ENCODE results near the gene CABLES1. TPM values are rescaled to one million over a fixed set of nuclear protein-coding genes. Genes with fewer than 3 reads are reported as not detected.

Gene CABLES1
- total and polyA plus RNA-seq, 2 of the 4 experiments (the other 2 are of a cell fraction): 4.7 to 5.7 TPM

DNA sequence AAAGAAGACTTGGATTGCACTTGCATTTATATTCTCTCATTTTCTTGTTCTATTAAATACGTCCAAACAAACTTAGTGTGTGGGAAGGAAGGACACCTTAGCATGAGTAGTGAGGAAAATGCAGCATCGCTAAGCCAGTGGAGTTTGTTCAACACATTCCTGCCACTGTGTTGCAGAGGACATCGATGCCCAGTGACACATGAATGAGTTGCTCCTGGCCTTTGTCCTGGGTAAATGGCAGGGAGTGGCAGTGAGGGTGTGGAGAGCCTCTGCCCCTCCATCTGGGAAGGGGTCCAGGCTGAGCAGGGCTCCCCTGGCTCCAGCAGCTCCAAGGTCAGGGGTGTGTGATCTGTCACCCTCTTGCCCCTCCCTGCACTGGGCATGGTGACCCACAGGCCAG, 75.9 kb downstream of the CABLES1 start:
- DNase-seq: no peak
- Histone ChIP-seq H3K36me3 (ENCODE audit: control insufficient read depth, insufficient read depth, low read length) (peaks cover 46% of the 10 kb centered on the region), H3K4me1 (ENCODE audit: control insufficient read depth, insufficient read depth, low read length) (peaks cover 22% of the 10 kb centered on the region), H2AK5ac (ENCODE audit: low read depth, low read length) (peak overlapping the region; percentile 14; the same call in 1 of the 2 replicates), H2BK20ac (ENCODE audit: low read depth, low read length) (no peak overlapping the region), H2BK15ac (ENCODE audit: low read depth, low read length) (no peak overlapping the region), H3K56ac (ENCODE audit: extremely low read depth, insufficient read depth, low read length) (no peak overlapping the region), H2AK9ac (replicated peaks; ENCODE audit: low read depth, low read length, poor library complexity) (no peak overlapping the region), H3K27ac (ENCODE audit: insufficient read depth, low read length) (no peak overlapping the region), H3K4ac (ENCODE audit: low read depth, low read length) (no peak overlapping the region), H3K23ac (ENCODE audit: low read depth, low read length) (no peak overlapping the region), H4K5ac (ENCODE audit: low read depth, low read length) (no peak overlapping the region), H4K91ac (ENCODE audit: insufficient read depth, low read depth, low read length) (no peak overlapping the region), H3K9ac (ENCODE audit: low read depth, low read length) (no peak overlapping the region), H3K18ac (ENCODE audit: low read depth, low read length) (no peak overlapping the region), H3K9me3 (ENCODE audit: control insufficient read depth, insufficient read depth, low read length) (peaks cover 7% of the 10 kb centered on the region), H3K4me2 (ENCODE audit: low read depth, low read length) (no peak overlapping the region), H3K27me3 (ENCODE audit: control insufficient read depth, insufficient read depth, low read length) (no peaks in the 10 kb centered on the region), H4K8ac (ENCODE audit: low read depth in 2 of 2, low read length in 2 of 2) (no peak overlapping the region), H2BK120ac (ENCODE audit: low read depth, low read length) (no peak overlapping the region), H3K9me1 (ENCODE audit: insufficient read depth, low read length) (peaks cover 41% of the 10 kb centered on the region), H4K20me1 (ENCODE audit: insufficient read depth, low read length) (peaks cover 6% of the 10 kb centered on the region), H3K4me3 (ENCODE audit: insufficient read depth, low read depth, low read length) (no peak overlapping the region), H3K14ac (replicated peaks; ENCODE audit: low read depth, low read length) (no peak overlapping the region; the same call in 1 of the 2 replicates), H3K79me1 (ENCODE audit: low read depth in 1 of 2, low read length in 2 of 2) (peaks cover 12 to 67% of the 10 kb centered on the region in 2 experiments; a peak in 3 of 4 replicates), H2AFZ (replicated peaks; ENCODE audit: low read length, poor library complexity) (no peak overlapping the region), H2BK5ac (ENCODE audit: low read depth, low read length, poor library complexity, severe bottlenecking) (no peak overlapping the region)
- intact Hi-C loops (cut with micrococcal nuclease): no loop called here
- WGBS, 2 experiments (ENCODE audit: extremely low coverage in 2 of 2, insufficient read length in 1 of 2): 100% methylated on average over 1 of the region's 3 CpGs; no CpG with 5 or more reads in 1 of the 2 experiments
- in situ Hi-C loops (cut with MboI; ENCODE audit: low sequenced_read_pairs): no loop called here
- no peak for ATAC-seq (ENCODE audit: low read depth)
- no TSS peak for BruUV-seq (replicated peaks)
- TF ChIP-seq, protein P1, sequence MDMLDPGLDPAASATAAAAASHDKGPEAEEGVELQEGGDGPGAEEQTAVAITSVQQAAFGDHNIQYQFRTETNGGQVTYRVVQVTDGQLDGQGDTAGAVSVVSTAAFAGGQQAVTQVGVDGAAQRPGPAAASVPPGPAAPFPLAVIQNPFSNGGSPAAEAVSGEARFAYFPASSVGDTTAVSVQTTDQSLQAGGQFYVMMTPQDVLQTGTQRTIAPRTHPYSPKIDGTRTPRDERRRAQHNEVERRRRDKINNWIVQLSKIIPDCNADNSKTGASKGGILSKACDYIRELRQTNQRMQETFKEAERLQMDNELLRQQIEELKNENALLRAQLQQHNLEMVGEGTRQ (IDR thresholded peaks at IDR 0.05; ENCODE audit: low read depth, low read length): no peak
- TF ChIP-seq MAZ (IDR thresholded peaks at IDR 0.05; ENCODE audit: borderline replicate concordance, low read depth, low read length) (no peak), MXI1 (IDR thresholded peaks at IDR 0.05; ENCODE audit: borderline replicate concordance, low read depth, low read length) (no peak), RCOR1 (IDR thresholded peaks at IDR 0.05; ENCODE audit: insufficient replicate concordance, low read length) (no peak), CHD1 (IDR thresholded peaks at IDR 0.05; ENCODE audit: low read depth, low read length) (no peak), CEBPB (IDR thresholded peaks at IDR 0.05; ENCODE audit: low read depth, low read length) (no peak), SMC3 (IDR thresholded peaks at IDR 0.05; ENCODE audit: low read depth, low read length) (no peak), RAD21 (IDR thresholded peaks at IDR 0.05; ENCODE audit: low read length) (no peak), POLR2A (IDR thresholded peaks at IDR 0.05; ENCODE audit: low read depth, low read length) (no peak), BHLHE40 (IDR thresholded peaks at IDR 0.05; ENCODE audit: low read depth, low read length) (no peak), FOS (IDR thresholded peaks at IDR 0.05; ENCODE audit: low read depth, low read length) (no peak), NFE2L2 (IDR thresholded peaks at IDR 0.05; ENCODE audit: low read depth, low read length) (no peak), MAFK (IDR thresholded peaks at IDR 0.05; ENCODE audit: low read depth, low read length) (no peak), RFX5 (IDR thresholded peaks at IDR 0.05; ENCODE audit: low read depth, low read length) (no peak)
- TF ChIP-seq, protein P2, sequence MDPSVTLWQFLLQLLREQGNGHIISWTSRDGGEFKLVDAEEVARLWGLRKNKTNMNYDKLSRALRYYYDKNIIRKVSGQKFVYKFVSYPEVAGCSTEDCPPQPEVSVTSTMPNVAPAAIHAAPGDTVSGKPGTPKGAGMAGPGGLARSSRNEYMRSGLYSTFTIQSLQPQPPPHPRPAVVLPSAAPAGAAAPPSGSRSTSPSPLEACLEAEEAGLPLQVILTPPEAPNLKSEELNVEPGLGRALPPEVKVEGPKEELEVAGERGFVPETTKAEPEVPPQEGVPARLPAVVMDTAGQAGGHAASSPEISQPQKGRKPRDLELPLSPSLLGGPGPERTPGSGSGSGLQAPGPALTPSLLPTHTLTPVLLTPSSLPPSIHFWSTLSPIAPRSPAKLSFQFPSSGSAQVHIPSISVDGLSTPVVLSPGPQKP (IDR thresholded peaks at IDR 0.05; ENCODE audit: borderline replicate concordance, low read depth, low read length): no peak
- TF ChIP-seq, protein P3, sequence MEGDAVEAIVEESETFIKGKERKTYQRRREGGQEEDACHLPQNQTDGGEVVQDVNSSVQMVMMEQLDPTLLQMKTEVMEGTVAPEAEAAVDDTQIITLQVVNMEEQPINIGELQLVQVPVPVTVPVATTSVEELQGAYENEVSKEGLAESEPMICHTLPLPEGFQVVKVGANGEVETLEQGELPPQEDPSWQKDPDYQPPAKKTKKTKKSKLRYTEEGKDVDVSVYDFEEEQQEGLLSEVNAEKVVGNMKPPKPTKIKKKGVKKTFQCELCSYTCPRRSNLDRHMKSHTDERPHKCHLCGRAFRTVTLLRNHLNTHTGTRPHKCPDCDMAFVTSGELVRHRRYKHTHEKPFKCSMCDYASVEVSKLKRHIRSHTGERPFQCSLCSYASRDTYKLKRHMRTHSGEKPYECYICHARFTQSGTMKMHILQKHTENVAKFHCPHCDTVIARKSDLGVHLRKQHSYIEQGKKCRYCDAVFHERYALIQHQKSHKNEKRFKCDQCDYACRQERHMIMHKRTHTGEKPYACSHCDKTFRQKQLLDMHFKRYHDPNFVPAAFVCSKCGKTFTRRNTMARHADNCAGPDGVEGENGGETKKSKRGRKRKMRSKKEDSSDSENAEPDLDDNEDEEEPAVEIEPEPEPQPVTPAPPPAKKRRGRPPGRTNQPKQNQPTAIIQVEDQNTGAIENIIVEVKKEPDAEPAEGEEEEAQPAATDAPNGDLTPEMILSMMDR (conservative IDR thresholded peaks at IDR 0.05; ENCODE audit: low read depth, low read length): no peak
- dilution Hi-C loops (cut with HindIII; ENCODE audit: low sequenced_read_pairs, unreplicated experiment): no loop called here
- POLR2A ChIA-PET (ENCODE audit: unreplicated experiment): no interaction called here
- CTCF ChIA-PET: no interaction called here
